ENCODE data around the gene SLC8A3.
"Not testable (repeated sequence)": the region's sequence is repeated elsewhere in the genome, so short reads cannot be mapped to it uniquely, and the experiment has no call there.

The SLC8A3 gene, protein sequence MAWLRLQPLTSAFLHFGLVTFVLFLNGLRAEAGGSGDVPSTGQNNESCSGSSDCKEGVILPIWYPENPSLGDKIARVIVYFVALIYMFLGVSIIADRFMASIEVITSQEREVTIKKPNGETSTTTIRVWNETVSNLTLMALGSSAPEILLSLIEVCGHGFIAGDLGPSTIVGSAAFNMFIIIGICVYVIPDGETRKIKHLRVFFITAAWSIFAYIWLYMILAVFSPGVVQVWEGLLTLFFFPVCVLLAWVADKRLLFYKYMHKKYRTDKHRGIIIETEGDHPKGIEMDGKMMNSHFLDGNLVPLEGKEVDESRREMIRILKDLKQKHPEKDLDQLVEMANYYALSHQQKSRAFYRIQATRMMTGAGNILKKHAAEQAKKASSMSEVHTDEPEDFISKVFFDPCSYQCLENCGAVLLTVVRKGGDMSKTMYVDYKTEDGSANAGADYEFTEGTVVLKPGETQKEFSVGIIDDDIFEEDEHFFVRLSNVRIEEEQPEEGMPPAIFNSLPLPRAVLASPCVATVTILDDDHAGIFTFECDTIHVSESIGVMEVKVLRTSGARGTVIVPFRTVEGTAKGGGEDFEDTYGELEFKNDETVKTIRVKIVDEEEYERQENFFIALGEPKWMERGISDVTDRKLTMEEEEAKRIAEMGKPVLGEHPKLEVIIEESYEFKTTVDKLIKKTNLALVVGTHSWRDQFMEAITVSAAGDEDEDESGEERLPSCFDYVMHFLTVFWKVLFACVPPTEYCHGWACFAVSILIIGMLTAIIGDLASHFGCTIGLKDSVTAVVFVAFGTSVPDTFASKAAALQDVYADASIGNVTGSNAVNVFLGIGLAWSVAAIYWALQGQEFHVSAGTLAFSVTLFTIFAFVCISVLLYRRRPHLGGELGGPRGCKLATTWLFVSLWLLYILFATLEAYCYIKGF

DNA sequence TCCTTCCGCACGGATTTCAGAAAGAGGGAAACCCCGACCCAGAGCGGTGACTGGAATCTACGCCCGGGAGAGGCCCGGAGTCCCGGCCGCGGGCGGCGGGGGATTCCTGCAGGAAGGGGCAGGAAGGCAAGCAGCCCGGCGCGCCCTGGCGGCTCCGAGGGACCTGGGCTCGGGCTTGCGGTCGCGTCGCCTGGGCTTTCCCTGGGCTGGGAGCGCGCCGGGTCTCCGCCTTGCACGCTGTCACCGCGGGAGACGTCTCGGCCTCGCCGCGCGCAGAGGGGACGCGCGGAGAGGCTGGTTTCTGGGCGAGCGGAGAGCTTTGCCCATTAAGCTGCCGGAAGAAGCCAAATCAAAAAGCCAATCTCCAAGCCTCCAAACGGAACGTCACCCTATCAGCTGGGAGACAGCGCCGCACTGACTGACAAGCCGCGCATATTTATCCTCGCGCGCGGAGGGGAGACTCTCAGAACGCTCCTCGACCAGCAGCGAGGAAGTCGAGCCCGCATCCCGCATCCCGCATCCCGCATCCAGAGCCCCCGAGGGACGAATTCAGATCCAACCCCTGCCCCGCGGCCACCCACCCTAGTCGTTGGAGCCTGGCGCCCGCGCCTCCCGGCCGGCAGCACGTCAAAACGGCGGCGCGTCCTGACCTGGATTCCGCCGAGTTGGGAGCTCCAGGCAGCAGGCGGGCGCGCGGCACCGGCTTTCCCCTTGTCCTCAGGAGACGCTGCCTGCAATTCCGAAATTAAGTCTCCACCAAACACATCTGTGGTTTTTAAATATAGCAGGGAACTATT lies at the start of gene SLC8A3:
SLC8A3 (minus strand) TSS at position 293 of the 797 bp plus-strand sequence. CDS start 20,529 bp downstream, outside the sequence.
- in situ Hi-C loops (cut with MboI; ENCODE audit: low pct_unique_long_range_greater_than_20kb, low sequenced_read_pairs, unreplicated experiment) = no loop called here
- peak; percentile 12 for TF ChIP-seq CTCF (IDR thresholded peaks at IDR 0.05; ENCODE audit: extremely low read depth, insufficient read depth, missing control alignments)
- peak; percentile 86 for DNase-seq (ENCODE audit: low spot score)

GRCh38 chr14:70237710-70238109 lies 49.0 kb upstream of the SLC8A3 start:
- TF ChIP-seq CTCF (IDR thresholded peaks at IDR 0.05; ENCODE audit: extremely low read depth, insufficient read depth, missing control alignments) = no peak
- no peak for DNase-seq (ENCODE audit: low spot score)
- in situ Hi-C loops (cut with MboI; ENCODE audit: low pct_unique_long_range_greater_than_20kb, low sequenced_read_pairs, unreplicated experiment) = no loop called here

DNA sequence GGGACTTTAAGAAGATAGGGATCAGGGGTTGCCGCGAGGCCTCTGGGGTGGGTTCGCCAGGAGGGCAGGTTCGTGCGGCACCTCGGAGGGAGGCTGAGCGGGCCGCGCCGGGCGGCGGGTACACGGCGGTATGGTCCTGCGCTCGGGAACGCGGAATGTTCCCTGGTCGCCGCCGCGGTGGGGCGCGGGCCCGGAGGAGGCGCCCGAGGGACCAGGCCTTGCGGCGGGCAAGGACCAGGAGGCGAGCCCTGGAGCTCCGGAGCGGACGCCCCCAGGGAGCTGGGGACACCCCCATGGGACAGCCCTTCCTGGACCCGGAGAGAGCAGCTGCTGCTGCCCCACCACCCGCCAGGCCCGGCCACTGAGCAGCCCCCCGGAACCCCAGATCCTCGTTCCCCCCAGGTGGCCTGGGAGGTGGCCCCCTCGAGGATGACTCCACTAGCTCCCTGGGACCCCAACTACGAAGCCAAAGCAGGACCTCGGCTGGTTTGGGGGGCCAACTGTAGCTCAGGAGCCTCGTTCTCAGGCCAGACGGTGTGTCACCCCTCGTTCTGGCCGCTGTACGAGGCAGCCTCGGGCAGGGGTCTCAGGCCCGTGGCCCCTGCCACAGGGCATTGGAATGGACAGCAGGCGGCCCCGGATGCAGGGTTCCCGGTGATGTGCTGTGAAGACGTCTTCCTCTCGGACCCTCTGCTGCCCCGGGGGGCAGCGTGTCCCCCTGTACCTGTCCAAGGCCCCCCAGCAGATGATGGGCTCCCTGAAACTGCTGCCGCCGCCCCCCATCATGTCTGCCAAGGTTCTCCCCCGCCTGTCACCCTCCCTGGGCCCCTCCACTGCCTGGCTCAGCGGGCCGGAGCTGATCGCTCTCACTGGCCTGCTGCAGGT lies 45.6 kb upstream of the SLC8A3 start:
- no peak for TF ChIP-seq CTCF (IDR thresholded peaks at IDR 0.05; ENCODE audit: extremely low read depth, insufficient read depth, missing control alignments)
- in situ Hi-C loops (cut with MboI; ENCODE audit: low pct_unique_long_range_greater_than_20kb, low sequenced_read_pairs, unreplicated experiment) = no loop called here
- no peak for DNase-seq (ENCODE audit: low spot score)

GRCh38 chr14:70231756-70232544 lies 43.2 kb upstream of the SLC8A3 start:
- DNase-seq (ENCODE audit: low spot score); in situ Hi-C loops (cut with MboI; ENCODE audit: low pct_unique_long_range_greater_than_20kb, low sequenced_read_pairs, unreplicated experiment): not testable (repeated sequence)

DNA sequence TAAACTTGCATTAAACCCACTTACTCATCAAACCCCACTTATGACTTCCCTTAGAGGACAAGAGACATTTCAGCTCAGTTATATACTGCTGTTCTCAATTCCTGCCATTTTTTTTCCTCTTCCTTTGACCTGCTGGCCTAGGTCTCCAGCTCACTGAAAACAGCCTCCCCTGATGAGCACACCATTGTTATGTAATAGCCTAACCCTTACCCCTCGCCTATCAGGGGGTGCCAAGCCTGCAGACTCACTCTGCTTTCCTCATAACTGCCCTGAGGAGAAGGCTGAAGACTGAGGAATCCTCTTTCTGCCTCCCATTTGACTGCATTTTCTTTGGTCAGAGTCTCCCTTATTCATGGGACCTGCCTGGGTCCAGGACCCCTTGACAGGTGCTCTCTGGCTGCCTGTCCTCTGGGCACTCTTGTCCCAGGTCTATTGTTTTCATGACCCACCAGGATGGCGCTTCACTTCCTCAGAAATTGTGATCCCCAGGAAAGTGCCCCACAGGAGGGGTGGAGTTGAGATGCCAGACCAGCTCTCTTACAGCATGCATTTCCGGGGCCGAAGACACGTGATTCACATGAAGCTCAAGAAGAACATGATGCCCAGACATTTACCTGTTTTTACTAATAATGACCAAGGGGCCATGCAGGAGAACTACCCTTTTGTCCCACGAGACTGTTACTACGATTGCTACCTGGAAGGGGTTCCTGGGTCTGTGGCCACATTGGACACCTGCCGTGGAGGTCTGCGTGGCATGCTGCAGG lies 41.3 kb upstream of the SLC8A3 start:
- in situ Hi-C loops (cut with MboI; ENCODE audit: low pct_unique_long_range_greater_than_20kb, low sequenced_read_pairs, unreplicated experiment); DNase-seq (ENCODE audit: low spot score): not testable (repeated sequence)

- DNase-seq (ENCODE audit: low spot score) = no peak
- TF ChIP-seq CTCF (IDR thresholded peaks at IDR 0.05; ENCODE audit: extremely low read depth, insufficient read depth, missing control alignments) = no peak
- in situ Hi-C loops (cut with MboI; ENCODE audit: low pct_unique_long_range_greater_than_20kb, low sequenced_read_pairs, unreplicated experiment) = no loop called here
Observed at GRCh38 chr14:70213721-70214282, 25.1 kb upstream of the SLC8A3 start.

All from GM13977 (cell line).